Right lobe of liver (tissue), 6 donors: Measurements from ENCODE around the gene PTPRK. TPM values are rescaled to one million over a fixed set of nuclear protein-coding genes. Genes with fewer than 3 reads are reported as not detected.

Source experiments
- ATAC-seq, 4 donors: fragments of 200-7000 bp; cut with Tn5 transposase; one replicate each; pipeline ENCODE4 v1.9.1; 2020; ENCODE audit warnings: mild to moderate bottlenecking in 4 of 4, moderate library complexity in 4 of 4
- DNase-seq, 3 donors: peaks; one replicate each; pipeline ENCODE4 v3.0.0-alpha.2; 2020
- H3K27ac ChIP-seq, 3 donors: fragments of 200-600 bp; one replicate each; pipeline ENCODE4 v1.8.0; 2022
- H3K27me3 ChIP-seq, 2 donors: fragments of 200-600 bp; one replicate each; pipeline ENCODE4 v1.8.0; 2022
- H3K36me3 ChIP-seq, 4 donors: fragments of 200-600 bp; sonication (generic) in 1 of 4; one replicate each; pipeline versions ENCODE4 v1.5.1 to v1.8.0; 2017 to 2022; ENCODE audit warnings: control low read depth in 1 of 4
- H3K4me1 ChIP-seq, 4 donors: fragments of 200-600 bp; sonication (generic) in 1 of 4; one replicate each; pipeline versions ENCODE4 v1.5.1 to v1.8.0; 2017 to 2022; ENCODE audit warnings: control low read depth in 1 of 4
- H3K4me3 ChIP-seq, 3 donors: fragments of 200-600 bp; one replicate each; pipeline ENCODE4 v1.8.0; 2022
- H3K9me3 ChIP-seq, 4 donors: fragments of 200-600 bp; sonication (generic) in 1 of 4; one replicate each; pipeline versions ENCODE4 v1.5.1 to v1.8.0; 2017 to 2022; ENCODE audit warnings: control low read depth in 1 of 4
- CTCF ChIP-seq, 4 donors: fragments of 200-600 bp in 3 of 4; fragments of 450-650 bp in 1 of 4; IDR thresholded peaks; one replicate each; pipeline versions ENCODE4 v1.5.1 to v1.8.0; 2016 to 2022; ENCODE audit warnings: antibody characterized with exemption in 4 of 4, mild to moderate bottlenecking in 2 of 4
- POLR2A ChIP-seq: fragments of 450-650 bp; IDR thresholded peaks from one replicate; pipeline ENCODE4 v1.6.1; 2017; ENCODE audit warnings: antibody characterized with exemption, mild to moderate bottlenecking
- WGBS: methylation state at CpG from one replicate; pipeline ENCODE4 v1.1.6; 2018; ENCODE audit warnings: low coverage, low lambda C conversion rate; ENCODE audit not compliant: insufficient coverage; ENCODE audit errors: missing lambda C conversion rate; 5-methylcytosine and 5-hydroxymethylcytosine counted together
- intact Hi-C, 2 donors: fragments of 100-400 bp; cut with DNase I; formaldehyde crosslinking; loops; one replicate each; pipeline versions ENCODE4 v1.11.2 to v1.14.1; 2022
- total RNA-seq, 6 experiments: library from RNA; depleted of rRNA in 2 of 6; stranded (reverse); fragments of >200 nt in 2 of 6; fragmentation: NEBNext Ultra II Directional in 3 of 6; extraction: Animal tissue kit (Norgen Biotek cat#: 25700) in 3 of 6; gene quantifications; one replicate each; pipeline versions ENCODE4 v1.1.0 to v1.2.4, GENCODE V29; 2016 to 2023
- donor health status: DM: no; HTN: yes; CAD: no.
- donor health status: DM: no; HTN: no; CAD: no.
- donor health status: DM: no; HTN: no; CAD: no.
- donor health status: DM: no; HTN: yes; CAD: no.
- donor health status: DM: no; HTN: yes; CAD: no.

Gene PTPRK
- total RNA-seq, 6 experiments from 2014 or later, result 27.7 to 54.5 (median 35.7) TPM

DNA sequence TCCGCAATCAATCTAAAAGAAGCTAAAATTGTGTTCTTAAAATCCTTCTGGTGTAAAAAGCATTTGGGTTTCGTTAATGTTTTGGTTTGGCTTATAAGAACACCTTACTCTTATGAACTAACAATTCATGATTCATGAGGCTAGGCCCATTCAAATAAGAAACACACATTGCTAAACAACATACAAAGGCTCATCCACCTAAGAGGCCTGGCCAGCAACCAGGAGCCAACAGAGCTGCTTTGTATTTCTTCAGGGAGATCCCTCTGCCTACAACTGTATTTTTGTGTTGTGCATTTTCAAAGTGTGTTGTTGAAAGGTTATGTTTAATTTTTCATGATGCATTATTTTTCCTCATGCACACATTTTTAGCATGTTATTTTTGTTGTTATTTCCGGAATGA is 98.6 kb downstream of the PTPRK start:
- peak in 1 of 4 donors; percentile 28 for ATAC-seq
- intact Hi-C loops, result no loop called here

DNA sequence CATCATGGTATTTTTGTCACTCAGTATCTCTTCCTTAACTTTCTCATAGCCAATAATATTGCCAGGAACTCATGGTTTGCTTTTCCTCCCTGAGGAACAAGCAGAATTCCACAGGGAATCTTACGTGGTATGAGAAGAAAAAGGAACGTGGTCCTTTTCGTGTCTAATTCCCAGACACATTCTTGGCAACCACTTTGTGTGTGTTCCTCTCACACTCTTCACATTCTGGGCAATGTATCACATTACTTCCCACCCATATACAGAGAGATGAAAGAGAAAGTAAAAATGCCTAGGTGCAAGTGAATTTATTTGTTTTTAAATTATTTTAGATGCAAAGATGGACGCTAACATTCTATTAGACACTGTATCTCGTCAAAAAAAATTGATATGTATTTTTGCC is 102.7 kb downstream of the PTPRK start:
- Histone ChIP-seq H3K27me3 (no peaks in the 10 kb centered on the region), H3K27ac (no peak overlapping the region), H3K36me3 (no peaks in the 10 kb centered on the region), H3K4me1 (peaks cover 0 to 12% (median 6%) of the 10 kb centered on the region in 4 donors), H3K9me3 (no peaks in the 10 kb centered on the region), H3K4me3 (no peak overlapping the region)
- intact Hi-C loops, result no loop called here
- DNase-seq (no peak), ATAC-seq (no peak)
- 76% methylated on average over 5 of the region's 5 CpGs for WGBS
- no peak for TF ChIP-seq CTCF (IDR thresholded peaks at IDR 0.05)
- no peak for TF ChIP-seq POLR2A

More for the DNA sequence above, 98.6 kb downstream of the PTPRK start:
- TF ChIP-seq POLR2A, result no peak
- TF ChIP-seq CTCF (IDR thresholded peaks at IDR 0.05), result no peak
- H3K27ac ChIP-seq, result no peak overlapping the region
- no peaks in the 10 kb centered on the region for H3K9me3 ChIP-seq
- DNase-seq, result no peak
- H3K4me1 ChIP-seq, result no peaks in the 10 kb centered on the region
- 84% methylated on average over 3 of the region's 3 CpGs for WGBS
- no peaks in the 10 kb centered on the region for H3K36me3 ChIP-seq
- no peaks in the 10 kb centered on the region for H3K27me3 ChIP-seq
- H3K4me3 ChIP-seq, result no peak overlapping the region

DNA sequence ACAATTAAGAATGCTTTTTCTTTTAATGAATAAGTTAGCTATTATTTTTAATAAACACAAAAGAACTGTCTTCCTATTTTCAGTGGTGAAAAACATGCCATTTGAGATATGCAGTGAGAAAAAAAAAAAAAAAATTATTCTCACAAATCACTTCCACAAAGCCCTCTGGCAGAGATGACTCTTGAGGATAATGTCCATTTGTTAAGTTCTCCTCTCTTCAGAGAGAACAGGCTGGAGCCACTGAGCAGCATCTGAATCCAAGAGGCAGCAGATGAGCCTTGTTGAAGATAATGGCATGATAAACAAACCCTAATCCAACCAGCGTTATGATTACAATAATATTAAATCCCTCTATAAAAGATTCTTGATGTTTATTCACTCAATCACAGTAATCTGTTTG is 105.0 kb downstream of the PTPRK start:
- Histone ChIP-seq H3K4me1 (peaks cover 0 to 12% (median 6%) of the 10 kb centered on the region in 4 donors), H3K4me3 (no peak overlapping the region), H3K27me3 (no peaks in the 10 kb centered on the region), H3K27ac (no peak overlapping the region), H3K36me3 (no peaks in the 10 kb centered on the region), H3K9me3 (no peaks in the 10 kb centered on the region)
- TF ChIP-seq POLR2A (no peak), CTCF (IDR thresholded peaks at IDR 0.05) (no peak)
- 70% methylated on average over 1 of the region's 1 CpG for WGBS
- no peak for ATAC-seq
- intact Hi-C loops, result no loop called here
- no peak for DNase-seq

- intact Hi-C loops, result no loop called here
- no peak for TF ChIP-seq POLR2A
- no peak for TF ChIP-seq CTCF (IDR thresholded peaks at IDR 0.05)
- ATAC-seq, result peak; percentile 82 to 93 (median 88)
- Histone ChIP-seq H3K36me3 (no peaks in the 10 kb centered on the region), H3K27me3 (no peaks in the 10 kb centered on the region), H3K27ac (no peak overlapping the region), H3K4me3 (no peak overlapping the region), H3K9me3 (no peaks in the 10 kb centered on the region), H3K4me1 (peaks cover 0 to 12% (median 6%) of the 10 kb centered on the region in 4 donors)
- 25% methylated on average over 6 of the region's 6 CpGs for WGBS
- no peak for DNase-seq
These were observed 105.5 kb downstream of the PTPRK start for GRCh38 chr6:128414943-128415342.

GRCh38 chr6:128413291-128413690 is 107.1 kb downstream of the PTPRK start:
- H3K9me3 ChIP-seq, result no peaks in the 10 kb centered on the region
- DNase-seq (no peak), ATAC-seq (no peak)
- no peaks in the 10 kb centered on the region for H3K36me3 ChIP-seq
- H3K4me1 ChIP-seq, result peaks cover 0 to 12% (median 6%) of the 10 kb centered on the region in 4 donors
- no peak overlapping the region for H3K4me3 ChIP-seq
- TF ChIP-seq POLR2A (no peak), CTCF (IDR thresholded peaks at IDR 0.05) (no peak)
- intact Hi-C loops, result no loop called here
- H3K27ac ChIP-seq, result no peak overlapping the region
- 96% methylated on average over 6 of the region's 6 CpGs for WGBS
- H3K27me3 ChIP-seq, result no peaks in the 10 kb centered on the region
